ENCODE data around the gene BHLHA9. TPM values are rescaled to one million over a fixed set of nuclear protein-coding genes. Genes with fewer than 3 reads are reported as not detected.

The BHLHA9 gene
- total and polyA plus RNA-seq, 9 donors = not detected

DNA sequence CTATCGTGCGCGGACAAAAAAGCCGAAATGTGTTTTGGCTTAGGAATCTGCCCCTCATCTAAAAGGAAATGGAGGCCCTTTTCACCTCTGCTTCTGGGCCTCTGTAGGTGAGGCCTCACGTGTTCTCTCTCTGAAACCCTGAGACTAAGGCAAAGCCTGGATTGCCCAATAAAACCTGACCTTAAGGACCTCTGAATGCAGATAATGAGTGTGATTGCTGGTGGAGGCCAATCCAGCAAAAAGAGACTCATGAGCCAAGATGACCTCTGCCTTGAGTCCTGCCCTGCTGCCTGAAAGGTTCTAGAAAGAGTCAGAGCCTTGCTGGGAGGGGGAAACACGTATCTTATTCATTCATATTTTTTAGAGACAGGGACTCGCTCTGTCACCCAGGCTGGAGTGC lies 45.9 kb upstream of the BHLHA9 start:
- Histone ChIP-seq H3K9me3 (no peaks in the 10 kb centered on the region), H3K36me3 (no peaks in the 10 kb centered on the region), H3K27ac (no peak overlapping the region), H3K27me3 (peaks cover 2% of the 10 kb centered on the region), H3K4me3 (no peak overlapping the region), H3K4me1 (ENCODE audit: insufficient read depth) (peaks cover 2% of the 10 kb centered on the region)
- intact Hi-C loops (cut with DNase I) = no loop called here
- DNase-seq = no peak
- TF ChIP-seq, protein P1, sequence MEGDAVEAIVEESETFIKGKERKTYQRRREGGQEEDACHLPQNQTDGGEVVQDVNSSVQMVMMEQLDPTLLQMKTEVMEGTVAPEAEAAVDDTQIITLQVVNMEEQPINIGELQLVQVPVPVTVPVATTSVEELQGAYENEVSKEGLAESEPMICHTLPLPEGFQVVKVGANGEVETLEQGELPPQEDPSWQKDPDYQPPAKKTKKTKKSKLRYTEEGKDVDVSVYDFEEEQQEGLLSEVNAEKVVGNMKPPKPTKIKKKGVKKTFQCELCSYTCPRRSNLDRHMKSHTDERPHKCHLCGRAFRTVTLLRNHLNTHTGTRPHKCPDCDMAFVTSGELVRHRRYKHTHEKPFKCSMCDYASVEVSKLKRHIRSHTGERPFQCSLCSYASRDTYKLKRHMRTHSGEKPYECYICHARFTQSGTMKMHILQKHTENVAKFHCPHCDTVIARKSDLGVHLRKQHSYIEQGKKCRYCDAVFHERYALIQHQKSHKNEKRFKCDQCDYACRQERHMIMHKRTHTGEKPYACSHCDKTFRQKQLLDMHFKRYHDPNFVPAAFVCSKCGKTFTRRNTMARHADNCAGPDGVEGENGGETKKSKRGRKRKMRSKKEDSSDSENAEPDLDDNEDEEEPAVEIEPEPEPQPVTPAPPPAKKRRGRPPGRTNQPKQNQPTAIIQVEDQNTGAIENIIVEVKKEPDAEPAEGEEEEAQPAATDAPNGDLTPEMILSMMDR (IDR thresholded peaks at IDR 0.05) = no peak
- TF ChIP-seq POLR2A (IDR thresholded peaks at IDR 0.05) = no peak
- TF ChIP-seq EP300 (IDR thresholded peaks at IDR 0.05) = no peak
- 75 to 87% (median 84%) methylated on average over 7 of the region's 7 CpGs for WGBS, 3 donors

DNA sequence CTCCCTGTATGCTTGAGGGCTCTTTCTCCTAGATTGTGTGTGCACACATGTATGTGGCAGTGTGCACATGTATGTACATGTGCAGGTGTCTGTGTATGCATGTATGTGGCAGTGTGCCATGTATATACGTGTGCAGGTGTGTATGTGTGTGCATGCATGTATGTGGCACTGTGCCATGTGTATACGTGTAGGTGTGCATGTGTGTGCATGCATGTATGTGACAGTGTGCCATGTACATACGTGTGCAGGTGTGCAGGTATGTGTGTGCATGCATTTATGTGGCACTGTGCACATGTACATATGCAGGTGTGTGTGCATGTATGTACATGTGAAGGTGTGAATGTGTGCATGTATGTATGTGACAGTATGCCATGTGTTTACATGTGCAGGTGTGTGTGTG lies 43.9 kb upstream of the BHLHA9 start:
- Histone ChIP-seq H3K4me1 (ENCODE audit: insufficient read depth) (peaks cover 3% of the 10 kb centered on the region), H3K27me3 (peaks cover 2% of the 10 kb centered on the region), H3K9me3 (no peaks in the 10 kb centered on the region), H3K36me3 (no peaks in the 10 kb centered on the region), H3K4me3 (no peak overlapping the region), H3K27ac (no peak overlapping the region)
- TF ChIP-seq EP300 (IDR thresholded peaks at IDR 0.05) = no peak
- no peak for TF ChIP-seq POLR2A (IDR thresholded peaks at IDR 0.05)
- TF ChIP-seq, protein P1 (IDR thresholded peaks at IDR 0.05) = no peak
- intact Hi-C loops (cut with DNase I) = no loop called here
- 69 to 80% (median 72%) methylated on average over 3 of the region's 3 CpGs for WGBS, 3 donors
- DNase-seq = no peak

DNA sequence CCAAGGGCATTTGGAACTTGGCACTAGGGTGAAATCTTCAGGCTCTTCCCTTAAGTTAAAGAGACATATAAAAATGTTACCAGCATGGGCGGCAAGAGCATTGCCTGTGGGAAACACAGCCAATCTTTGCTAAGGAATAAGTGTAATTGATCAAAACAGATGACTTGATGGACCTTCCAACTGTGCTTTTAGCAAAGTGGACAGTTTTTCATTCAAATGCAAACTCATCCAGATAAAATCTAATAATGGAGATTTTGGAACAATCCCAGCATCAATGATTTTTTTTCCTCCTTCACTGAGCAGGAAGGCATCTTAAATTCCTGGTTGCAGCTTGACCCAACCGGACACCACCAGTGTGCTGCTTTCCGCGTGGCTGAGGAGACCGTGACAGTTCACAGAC lies 42.9 kb upstream of the BHLHA9 start:
- WGBS, 3 donors = 64 to 82% (median 78%) methylated on average over 5 of the region's 5 CpGs
- Histone ChIP-seq H3K4me3 (no peak overlapping the region), H3K27ac (no peak overlapping the region), H3K27me3 (peaks cover 2% of the 10 kb centered on the region), H3K4me1 (ENCODE audit: insufficient read depth) (peaks cover 3% of the 10 kb centered on the region), H3K9me3 (no peaks in the 10 kb centered on the region), H3K36me3 (no peaks in the 10 kb centered on the region)
- TF ChIP-seq, protein P1 (IDR thresholded peaks at IDR 0.05) = no peak
- TF ChIP-seq POLR2A (IDR thresholded peaks at IDR 0.05) = no peak
- TF ChIP-seq EP300 (IDR thresholded peaks at IDR 0.05) = no peak
- DNase-seq = no peak
- intact Hi-C loops (cut with DNase I) = no loop called here

DNA sequence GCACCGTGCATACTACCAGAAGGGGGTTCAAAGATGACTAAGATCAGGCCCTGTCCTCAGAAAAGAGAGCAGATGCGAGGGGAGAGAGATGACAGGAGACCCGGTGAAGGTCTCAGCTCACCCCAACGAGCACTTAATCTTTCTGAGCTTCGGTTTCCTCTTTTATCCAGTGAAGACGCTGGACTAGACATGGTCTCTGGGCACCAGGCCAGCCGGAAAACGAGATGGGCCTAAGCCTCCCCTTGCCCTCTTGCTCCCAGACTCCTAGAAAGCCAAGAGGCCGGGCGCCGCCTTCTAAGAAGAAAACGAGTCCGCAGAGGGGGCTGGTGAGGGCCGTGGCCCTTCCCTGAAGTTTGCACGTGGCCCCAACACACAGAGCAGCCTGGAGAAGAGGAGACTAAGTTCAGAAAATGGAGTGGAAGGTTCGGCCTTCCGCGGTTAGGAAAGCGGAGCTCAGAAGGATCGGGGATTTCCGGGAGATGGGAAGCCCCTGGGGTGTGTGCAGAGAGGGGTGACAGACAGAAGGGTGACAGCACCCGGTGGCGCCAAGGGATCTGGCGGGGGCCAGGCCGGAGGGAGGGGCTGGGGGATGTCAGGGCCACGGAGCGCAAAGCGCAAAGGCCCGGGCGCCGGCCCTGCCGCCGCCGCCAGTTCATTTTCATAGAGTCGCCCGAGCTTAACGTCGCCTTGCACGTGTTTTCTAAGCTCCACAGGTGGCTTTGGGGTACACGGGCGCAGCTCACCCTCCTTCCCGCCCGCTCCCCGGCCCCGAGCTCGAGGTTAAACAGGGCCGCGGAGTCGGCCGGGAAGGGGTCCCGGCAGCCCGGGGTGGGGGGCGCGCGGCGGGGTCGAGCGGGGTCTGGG lies 42.1 kb upstream of the BHLHA9 start:
- H3K4me3 ChIP-seq = peak overlapping the region; percentile 51
- intact Hi-C loops (cut with DNase I) = no loop called here
- DNase-seq = peak in 3 of 5 donors; percentile 16 to 49 (median 35)
- no peaks in the 10 kb centered on the region for H3K9me3 ChIP-seq
- H3K27ac ChIP-seq = no peak overlapping the region
- TF ChIP-seq POLR2A (IDR thresholded peaks at IDR 0.05) (no peak), EP300 (IDR thresholded peaks at IDR 0.05) (no peak)
- TF ChIP-seq, protein P1 (IDR thresholded peaks at IDR 0.05) = no peak
- peaks cover 2% of the 10 kb centered on the region for H3K27me3 ChIP-seq
- 6 to 12% (median 10%) methylated on average over 33 to 58 of the region's 58 CpGs for WGBS, 3 donors
- no peaks in the 10 kb centered on the region for H3K36me3 ChIP-seq
- H3K4me1 ChIP-seq (ENCODE audit: insufficient read depth) = peaks cover 3% of the 10 kb centered on the region
